Small intestine (tissue), 7 donors: ENCODE data around the gene PCBP3. TPM values are rescaled to one million over a fixed set of nuclear protein-coding genes. Genes with fewer than 3 reads are reported as not detected.

Experiments
- DNase-seq, 2 donors: peaks; one replicate each; pipeline versions ENCODE4 v3.0.0 to v3.0.0-alpha.2; 2013
- FAIRE-seq: peaks from 2 replicates; lab custom pipeline; 2012; peaks lifted over from hg19 to GRCh38; lab: Jason Lieb, UNC
- H3K27ac ChIP-seq, 3 donors: one replicate each; pipeline ENCODE4 v1.5.1; 2013; ENCODE audit warnings: low read length in 2 of 3, mild to moderate bottlenecking in 2 of 3, control low read depth in 1 of 3, inconsistent platforms in 1 of 3, low read depth in 1 of 3, moderate library complexity in 1 of 3
- H3K27me3 ChIP-seq, 3 donors: one replicate each; pipeline ENCODE4 v1.6.1; 2013; ENCODE audit warnings: low read length in 3 of 3, inconsistent platforms in 1 of 3; ENCODE audit not compliant: control insufficient read depth in 3 of 3, insufficient read depth in 3 of 3
- H3K36me3 ChIP-seq, 3 donors: one replicate each; pipeline ENCODE4 v1.6.1; 2013; ENCODE audit warnings: low read length in 3 of 3, inconsistent platforms in 1 of 3, low read depth in 1 of 3, mild to moderate bottlenecking in 1 of 3, moderate library complexity in 1 of 3; ENCODE audit not compliant: control insufficient read depth in 3 of 3, insufficient read depth in 2 of 3
- H3K4me1 ChIP-seq, 3 donors: one replicate each; pipeline ENCODE4 v1.6.1; 2013; ENCODE audit warnings: low read length in 2 of 3, inconsistent platforms in 1 of 3, low read depth in 1 of 3, mild to moderate bottlenecking in 1 of 3, moderate library complexity in 1 of 3; ENCODE audit not compliant: control insufficient read depth in 3 of 3, insufficient read depth in 2 of 3
- H3K4me3 ChIP-seq, 3 donors: one replicate each; pipeline ENCODE4 v1.5.1; 2013; ENCODE audit warnings: low read length in 3 of 3, control low read depth in 1 of 3, inconsistent platforms in 1 of 3, low read depth in 1 of 3, mild to moderate bottlenecking in 1 of 3, moderate library complexity in 1 of 3
- H3K9me3 ChIP-seq, 2 donors: one replicate each; pipeline ENCODE4 v1.6.1; 2013; ENCODE audit warnings: low read depth in 1 of 2, low read length in 1 of 2; ENCODE audit not compliant: control insufficient read depth in 2 of 2, insufficient read depth in 1 of 2
- WGBS, 3 donors: extraction: QIAGEN DNeasy Blood & Tissue Kit; methylation state at CpG; one replicate each; pipeline ENCODE4 v1.1.7; 2013; 5-methylcytosine and 5-hydroxymethylcytosine counted together
- polyA plus RNA-seq, 4 donors: library from polyadenylated mRNA; stranded (reverse) in 3 of 4; unstranded in 1 of 4; fragments of 200-250 nt in 3 of 4; fragments of 120-200 nt in 1 of 4; gene quantifications; one replicate each; pipeline versions ENCODE4 v1.2.1 to v1.2.3, GENCODE V29; 2013
- donor health status: healthy with polysubstance abuse.
- donor health status: control.
- donor health status: control.
- donor health status: Bipolar disorder and iron deficiency.
- donor health status: healthy.

Gene PCBP3
- polyA plus RNA-seq, 4 donors: 0.81 to 8.2 (median 1.0) TPM; not detected in 1

- peak overlapping the region in 1 of 3 donors; percentile 33 for H3K27ac ChIP-seq
- no peaks in the 10 kb centered on the region for H3K27me3 ChIP-seq
- 63 to 77% (median 69%) methylated on average over 18 of the region's 18 CpGs for WGBS, 3 donors
- no peaks in the 10 kb centered on the region for H3K4me1 ChIP-seq
- H3K4me3 ChIP-seq: no peak overlapping the region
- no peak for DNase-seq
- peaks cover 0 to 2% of the 10 kb centered on the region in 2 donors for H3K9me3 ChIP-seq
- FAIRE-seq: no peak
- no peaks in the 10 kb centered on the region for H3K36me3 ChIP-seq
Measured at GRCh38 chr21:45747802-45748445, 104.4 kb downstream of the PCBP3 start.

GRCh38 chr21:45748593-45748992, 105.1 kb downstream of the PCBP3 start:
- no peak for FAIRE-seq
- no peak for DNase-seq
- H3K4me1 ChIP-seq: no peaks in the 10 kb centered on the region
- H3K27me3 ChIP-seq: no peaks in the 10 kb centered on the region
- WGBS, 3 donors: 80 to 84% (median 83%) methylated on average over 7 of the region's 7 CpGs
- no peak overlapping the region for H3K4me3 ChIP-seq
- peaks cover 0 to 2% of the 10 kb centered on the region in 2 donors for H3K9me3 ChIP-seq
- H3K27ac ChIP-seq: no peak overlapping the region
- H3K36me3 ChIP-seq: no peaks in the 10 kb centered on the region

- 82 to 86% (median 83%) methylated on average over 15 of the region's 15 CpGs for WGBS, 3 donors
- no peak overlapping the region for H3K27ac ChIP-seq
- H3K4me3 ChIP-seq: no peak overlapping the region
- no peaks in the 10 kb centered on the region for H3K36me3 ChIP-seq
- no peak for FAIRE-seq
- no peaks in the 10 kb centered on the region for H3K4me1 ChIP-seq
- H3K9me3 ChIP-seq: peaks cover 0 to 2% of the 10 kb centered on the region in 2 donors
- H3K27me3 ChIP-seq: no peaks in the 10 kb centered on the region
- no peak for DNase-seq
Measured at GRCh38 chr21:45749974-45750373, 106.4 kb downstream of the PCBP3 start.

- no peaks in the 10 kb centered on the region for H3K4me1 ChIP-seq
- H3K27me3 ChIP-seq: no peaks in the 10 kb centered on the region
- H3K9me3 ChIP-seq: no peaks in the 10 kb centered on the region
- no peak overlapping the region for H3K4me3 ChIP-seq
- WGBS, 3 donors: 68 to 73% (median 70%) methylated on average over 5 of the region's 5 CpGs
- no peak overlapping the region for H3K27ac ChIP-seq
- DNase-seq (no peak), FAIRE-seq (no peak)
- no peaks in the 10 kb centered on the region for H3K36me3 ChIP-seq
Measured at GRCh38 chr21:45750936-45751335, 107.4 kb downstream of the PCBP3 start.

GRCh38 chr21:45753445-45753844, 109.9 kb downstream of the PCBP3 start:
- Histone ChIP-seq H3K4me1 (no peaks in the 10 kb centered on the region), H3K4me3 (no peak overlapping the region), H3K27me3 (no peaks in the 10 kb centered on the region), H3K9me3 (no peaks in the 10 kb centered on the region), H3K36me3 (no peaks in the 10 kb centered on the region), H3K27ac (no peak overlapping the region)
- WGBS, 3 donors: 74 to 77% (median 75%) methylated on average over 1 of the region's 1 CpG
- no peak for FAIRE-seq
- DNase-seq: no peak

GRCh38 chr21:45756029-45756428, 112.5 kb downstream of the PCBP3 start:
- DNase-seq (no peak), FAIRE-seq (no peak)
- no peak overlapping the region for H3K4me3 ChIP-seq
- 79 to 92% (median 83%) methylated on average over 1 of the region's 1 CpG for WGBS, 3 donors
- H3K36me3 ChIP-seq: no peaks in the 10 kb centered on the region
- no peaks in the 10 kb centered on the region for H3K27me3 ChIP-seq
- H3K27ac ChIP-seq: no peak overlapping the region
- H3K4me1 ChIP-seq: no peaks in the 10 kb centered on the region
- no peaks in the 10 kb centered on the region for H3K9me3 ChIP-seq

GRCh38 chr21:45756669-45757068, 113.1 kb downstream of the PCBP3 start:
- no peaks in the 10 kb centered on the region for H3K27me3 ChIP-seq
- no peak for FAIRE-seq
- H3K9me3 ChIP-seq: no peaks in the 10 kb centered on the region
- no peak overlapping the region for H3K27ac ChIP-seq
- no peaks in the 10 kb centered on the region for H3K4me1 ChIP-seq
- H3K4me3 ChIP-seq: no peak overlapping the region
- 87 to 94% (median 87%) methylated on average over 2 of the region's 2 CpGs for WGBS, 3 donors
- no peaks in the 10 kb centered on the region for H3K36me3 ChIP-seq
- DNase-seq: no peak

GRCh38 chr21:45761704-45762103, 118.2 kb downstream of the PCBP3 start:
- FAIRE-seq: no peak
- no peak for DNase-seq
- Histone ChIP-seq H3K9me3 (no peaks in the 10 kb centered on the region), H3K4me1 (no peaks in the 10 kb centered on the region), H3K36me3 (no peaks in the 10 kb centered on the region), H3K27me3 (no peaks in the 10 kb centered on the region), H3K4me3 (no peak overlapping the region), H3K27ac (no peak overlapping the region)
- WGBS, 3 donors: 87% methylated on average over 11 of the region's 11 CpGs

- no peak for FAIRE-seq
- 78 to 95% (median 89%) methylated on average over 19 of the region's 19 CpGs for WGBS, 3 donors
- no peaks in the 10 kb centered on the region for H3K4me1 ChIP-seq
- H3K27ac ChIP-seq: peak overlapping the region in 1 of 3 donors; percentile 28
- H3K27me3 ChIP-seq: no peaks in the 10 kb centered on the region
- H3K36me3 ChIP-seq: no peaks in the 10 kb centered on the region
- no peak overlapping the region for H3K4me3 ChIP-seq
- no peak for DNase-seq
- no peaks in the 10 kb centered on the region for H3K9me3 ChIP-seq
Measured at GRCh38 chr21:45763074-45763473, 119.5 kb downstream of the PCBP3 start.
